Breast epithelium (tissue), 4 donors: ENCODE data around the gene GAL3ST3. TPM values are rescaled to one million over a fixed set of nuclear protein-coding genes. Genes with fewer than 3 reads are reported as not detected.

Source experiments
- DNase-seq, 2 donors: peaks; one replicate each; pipeline ENCODE4 v3.0.0-alpha.2; 2019; ENCODE audit warnings: low spot score in 2 of 2
- H3K27ac ChIP-seq, 2 donors: fragments of 200-600 bp; sonication (generic) in 1 of 2; one replicate each; pipeline ENCODE4 v1.5.1; 2016 to 2019; ENCODE audit warnings: mild to moderate bottlenecking in 1 of 2
- H3K27me3 ChIP-seq, 2 donors: fragments of 200-600 bp; sonication (generic) in 1 of 2; one replicate each; pipeline versions ENCODE4 v1.5.1 to v1.6.0; 2017 to 2019; ENCODE audit warnings: control low read depth in 1 of 2, mild to moderate bottlenecking in 1 of 2
- H3K36me3 ChIP-seq: fragments of 200-600 bp; one replicate; pipeline ENCODE4 v1.5.1; 2019
- H3K4me1 ChIP-seq, 2 donors: fragments of 200-600 bp; sonication (generic); one replicate each; pipeline ENCODE4 v1.5.1; 2016 to 2019; ENCODE audit warnings: control low read depth in 1 of 2
- H3K4me3 ChIP-seq, 3 donors: fragments of 200-600 bp; sonication (generic); 1 replicate in 2 of 3; 2 replicates in 1 of 3; pipeline ENCODE4 v1.5.1; 2016 to 2019; ENCODE audit warnings: mild to moderate bottlenecking in 3 of 3, moderate library complexity in 2 of 3
- H3K9me3 ChIP-seq, 2 donors: fragments of 200-600 bp; sonication (generic) in 1 of 2; one replicate each; pipeline ENCODE4 v1.5.1; 2016 to 2019; ENCODE audit warnings: control low read depth in 1 of 2
- CTCF ChIP-seq, 3 donors: fragments of 450-650 bp; IDR thresholded peaks; one replicate each; pipeline ENCODE4 v1.5.1; 2016 to 2017; ENCODE audit warnings: antibody characterized with exemption in 3 of 3, mild to moderate bottlenecking in 3 of 3, moderate library complexity in 3 of 3
- POLR2A ChIP-seq: fragments of 450-650 bp; IDR thresholded peaks from one replicate; pipeline ENCODE4 v1.6.1; 2016; ENCODE audit warnings: antibody characterized with exemption, mild to moderate bottlenecking, moderate library complexity
- POLR2AphosphoS5 ChIP-seq, 3 donors: sonication (generic); formaldehyde crosslinking; IDR thresholded peaks; one replicate each; pipeline ENCODE4 v1.6.1; 2017; ENCODE audit warnings: antibody characterized with exemption in 3 of 3
- intact Hi-C: fragments of 100-400 bp; cut with DNase I; formaldehyde crosslinking; loops from one replicate; pipeline ENCODE4 v1.15.1; 2023; ENCODE audit warnings: low total_unique reads
- total RNA-seq, 3 donors: library from RNA; depleted of rRNA; stranded (reverse); fragments of >200 nt; gene quantifications; one replicate each; pipeline ENCODE4 v1.1.0, GENCODE V29; 2016

GAL3ST3 gene
- total RNA-seq, 3 donors from 2014 or later, result 0.29 TPM; not detected in 2

- H3K36me3 ChIP-seq, result no peaks in the 10 kb centered on the region
- TF ChIP-seq POLR2AphosphoS5 (IDR thresholded peaks at IDR 0.05) (no peak), POLR2A (no peak), CTCF (IDR thresholded peaks at IDR 0.05) (no peak)
These were observed 36.0 kb upstream of the GAL3ST3 start for GRCh38 chr11:66084821-66085475.

GRCh38 chr11:66083767-66084166 is 34.8 kb upstream of the GAL3ST3 start:
- H3K9me3 ChIP-seq, result no peaks in the 10 kb centered on the region
- peak overlapping the region; percentile 68 for H3K27ac ChIP-seq
- H3K27me3 ChIP-seq, result no peaks in the 10 kb centered on the region
- H3K4me3 ChIP-seq, result no peak overlapping the region
- H3K4me1 ChIP-seq, result peaks cover 0 to 19% of the 10 kb centered on the region in 2 donors
- intact Hi-C loops, result no loop called here
- TF ChIP-seq POLR2A (no peak), CTCF (IDR thresholded peaks at IDR 0.05) (no peak), POLR2AphosphoS5 (IDR thresholded peaks at IDR 0.05) (no peak)
- H3K36me3 ChIP-seq, result no peaks in the 10 kb centered on the region
- no peak for DNase-seq

More at GRCh38 chr11:66084821-66085475, 36.0 kb upstream of the GAL3ST3 start:
- intact Hi-C loops, result no loop called here
- Histone ChIP-seq H3K9me3 (no peaks in the 10 kb centered on the region), H3K4me1 (peaks cover 0 to 19% of the 10 kb centered on the region in 2 donors), H3K27me3 (no peaks in the 10 kb centered on the region), H3K27ac (no peak overlapping the region), H3K4me3 (no peak overlapping the region)
- no peak for DNase-seq

- intact Hi-C loops, result no loop called here
- Histone ChIP-seq H3K9me3 (no peaks in the 10 kb centered on the region), H3K36me3 (no peaks in the 10 kb centered on the region), H3K4me1 (peaks cover 0 to 19% of the 10 kb centered on the region in 2 donors), H3K4me3 (no peak overlapping the region), H3K27me3 (no peaks in the 10 kb centered on the region), H3K27ac (peak overlapping the region; percentile 68)
- TF ChIP-seq POLR2A, result no peak
- no peak for TF ChIP-seq CTCF (IDR thresholded peaks at IDR 0.05)
- TF ChIP-seq POLR2AphosphoS5 (IDR thresholded peaks at IDR 0.05), result no peak
- no peak for DNase-seq
These were observed 34.2 kb upstream of the GAL3ST3 start for GRCh38 chr11:66082946-66083698.

GRCh38 chr11:66081505-66081904 is 32.5 kb upstream of the GAL3ST3 start:
- intact Hi-C loops, result no loop called here
- Histone ChIP-seq H3K9me3 (no peaks in the 10 kb centered on the region), H3K4me1 (peaks cover 0 to 19% of the 10 kb centered on the region in 2 donors), H3K27me3 (no peaks in the 10 kb centered on the region), H3K27ac (peak overlapping the region; percentile 84 to 87), H3K36me3 (no peaks in the 10 kb centered on the region), H3K4me3 (peak overlapping the region in 1 of 3 donors; percentile 36)
- TF ChIP-seq POLR2AphosphoS5 (IDR thresholded peaks at IDR 0.05) (peak in 2 of 3 donors; percentile 26 to 58), POLR2A (no peak), CTCF (IDR thresholded peaks at IDR 0.05) (no peak)
- DNase-seq, result peak; percentile 74 to 91
